Activated T-cell treated with anti-CD3 and anti-CD28 coated beads, Interleukin-2, amount 50 U/mL, for 1 hour (primary cell): ENCODE data around the gene H2AZ1.
A peak's percentile ranks its signal among the peaks of the same experiment; 100 is the strongest.
"Not testable (repeated sequence)": the region's sequence is repeated elsewhere in the genome, so short reads cannot be mapped to it uniquely, and the experiment has no call there.

Experiments
- DNase-seq: peaks from one replicate; pipeline ENCODE4 v3.0.0-alpha.2; 2020

H2AZ1 gene

GRCh38 chr4:99949999-99950912, at the start of gene H2AZ1:
TSS of gene H2AZ1 (minus strand) at chr4:99950275. CDS start at chr4:99950170, 105 bp downstream.
- peak; percentile 95 for DNase-seq

GRCh38 chr4:99998062-99998867, 48.2 kb upstream of the H2AZ1 start:
- no peak for DNase-seq

GRCh38 chr4:99991741-99992140, 41.7 kb upstream of the H2AZ1 start:
- DNase-seq = no peak

- DNase-seq = no peak
Measured at GRCh38 chr4:99987681-99988080, 37.6 kb upstream of the H2AZ1 start.

GRCh38 chr4:99986792-99987191, 36.7 kb upstream of the H2AZ1 start:
- DNase-seq = no peak

- DNase-seq = no peak
Measured at GRCh38 chr4:99983289-99983943, 33.3 kb upstream of the H2AZ1 start.

- DNase-seq = no peak
Measured at GRCh38 chr4:99979872-99980271, 29.8 kb upstream of the H2AZ1 start.

GRCh38 chr4:99971453-99972111, 21.5 kb upstream of the H2AZ1 start:
- no peak for DNase-seq

GRCh38 chr4:99968330-99968729, 18.3 kb upstream of the H2AZ1 start:
- DNase-seq = no peak

- DNase-seq = no peak
Measured at GRCh38 chr4:99966692-99967091, 16.6 kb upstream of the H2AZ1 start.

- no peak for DNase-seq
Measured at GRCh38 chr4:99965674-99966350, 15.7 kb upstream of the H2AZ1 start.

- DNase-seq = no peak
Measured at GRCh38 chr4:99965173-99965572, 15.1 kb upstream of the H2AZ1 start.

GRCh38 chr4:99961711-99962110, 11.6 kb upstream of the H2AZ1 start:
- no peak for DNase-seq

- DNase-seq = no peak
Measured at GRCh38 chr4:99960648-99961047, 10.6 kb upstream of the H2AZ1 start.

GRCh38 chr4:99958207-99958606, 8.1 kb upstream of the H2AZ1 start:
- not testable (repeated sequence) for DNase-seq

- no peak for DNase-seq
Measured at GRCh38 chr4:99950913-99951254, 809 bp upstream of the H2AZ1 start.

GRCh38 chr4:99949034-99949998, 759 bp downstream of the H2AZ1 start:
- DNase-seq = peak; percentile 83

- DNase-seq = no peak
Measured at GRCh38 chr4:99947608-99948007, 2.5 kb downstream of the H2AZ1 start.

- no peak for DNase-seq
Measured at GRCh38 chr4:99947190-99947578, 2.9 kb downstream of the H2AZ1 start.

- peak; percentile 84 for DNase-seq
Measured at GRCh38 chr4:99946356-99947189, 3.5 kb downstream of the H2AZ1 start, which contains the start of gene DNAJB14. TSS of gene DNAJB14 (minus strand) at chr4:99946618. CDS start at chr4:99946571, 47 bp downstream.
